ELR (cell line): ENCODE results near the gene DCLK1.

ENCODE experiments used
- DNase-seq: peaks from one replicate; pipeline ENCODE4 v3.0.0-alpha.2; 2015; ENCODE audit warnings: low read depth

Gene DCLK1

GRCh38 chr13:36131222-36131930 is at the start of gene DCLK1:
Gene DCLK1, minus strand, starts transcription at chr13:36131382.
- DNase-seq = peak; percentile 15

GRCh38 chr13:36175621-36176020 is 44.4 kb upstream of the DCLK1 start:
- DNase-seq = no peak

- no peak for DNase-seq
Observed at GRCh38 chr13:36174923-36175322, 43.7 kb upstream of the DCLK1 start.

GRCh38 chr13:36173571-36174322 is 42.6 kb upstream of the DCLK1 start:
- no peak for DNase-seq

GRCh38 chr13:36166046-36166445 is 34.9 kb upstream of the DCLK1 start:
- no peak for DNase-seq

GRCh38 chr13:36163809-36164308 is 32.7 kb upstream of the DCLK1 start:
- peak; percentile 40 for DNase-seq

- no peak for DNase-seq
Observed at GRCh38 chr13:36163286-36163685, 32.1 kb upstream of the DCLK1 start.

GRCh38 chr13:36160297-36160696 is 29.1 kb upstream of the DCLK1 start:
- DNase-seq = no peak

GRCh38 chr13:36158611-36159010 is 27.4 kb upstream of the DCLK1 start:
- DNase-seq = no peak

- no peak for DNase-seq
Observed at GRCh38 chr13:36157480-36157879, 26.3 kb upstream of the DCLK1 start.

- DNase-seq = no peak
Observed at GRCh38 chr13:36154567-36155291, 23.5 kb upstream of the DCLK1 start.

- DNase-seq = no peak
Observed at GRCh38 chr13:36151591-36151990, 20.4 kb upstream of the DCLK1 start.

GRCh38 chr13:36148446-36148845 is 17.3 kb upstream of the DCLK1 start:
- no peak for DNase-seq

- no peak for DNase-seq
Observed at GRCh38 chr13:36147330-36147729, 16.1 kb upstream of the DCLK1 start.

- DNase-seq = no peak
Observed at GRCh38 chr13:36146511-36147269, 15.5 kb upstream of the DCLK1 start.

- DNase-seq = no peak
Observed at GRCh38 chr13:36143738-36144137, 12.6 kb upstream of the DCLK1 start.

- no peak for DNase-seq
Observed at GRCh38 chr13:36142735-36143134, 11.6 kb upstream of the DCLK1 start.

GRCh38 chr13:36135876-36136275 is 4.7 kb upstream of the DCLK1 start:
- no peak for DNase-seq

- no peak for DNase-seq
Observed at GRCh38 chr13:36134632-36135031, 3.5 kb upstream of the DCLK1 start.

GRCh38 chr13:36133950-36134626 is 2.9 kb upstream of the DCLK1 start:
- no peak for DNase-seq

- DNase-seq = no peak
Observed at GRCh38 chr13:36132376-36132775, 1.2 kb upstream of the DCLK1 start.
